SK-N-SH (cell line): Measurements from ENCODE around the gene DLG2. TPM values are rescaled to one million over a fixed set of nuclear protein-coding genes. Genes with fewer than 3 reads are reported as not detected.

Experiments
- CTCF ChIA-PET: fragments of 300-600, 350-600 bp; formaldehyde crosslinking; extraction: SDS; loops from one replicate; lab custom pipeline; 2021; lab: Yijun Ruan, JAX
- POLR2A ChIA-PET: fragments of 350-600 bp; sonication (Branson Sonifier 250); formaldehyde crosslinking; extraction: SDS; loops from one replicate; lab custom pipeline; 2020; ENCODE audit warnings: antibody characterized with exemption, inconsistent platforms; lab: Yijun Ruan, JAX
- DNase-seq: peaks from one replicate; pipeline ENCODE4 v3.0.0; 2012
- H2AFZ ChIP-seq: fragments of 200-600 bp; sonication (generic); 2 replicates; pipeline ENCODE4 v1.8.1; 2016; ENCODE audit warnings: antibody characterized with exemption, mild to moderate bottlenecking, low read depth
- H3F3A ChIP-seq: fragments of 200-600 bp; sonication (generic); replicated peaks from 2 replicates; pipeline ENCODE3; 2016; ENCODE audit warnings: antibody characterized with exemption, mild to moderate bottlenecking; ENCODE audit not compliant: insufficient read depth
- H3K27ac ChIP-seq, 2 experiments: fragments of 200-500 bp in 1 of 2; fragments of 200-600 bp in 1 of 2; sonication (Bioruptor generic) in 1 of 2; sonication (generic), shearing (Covaris generic) in 1 of 2; 2 replicates each; pipeline versions ENCODE4 v1.5.1 to v1.6.1; 2014 to 2016; ENCODE audit warnings: low read depth in 2 of 2, inconsistent platforms in 1 of 2, low read length in 1 of 2, mild to moderate bottlenecking in 1 of 2, mixed read lengths in 1 of 2
- H3K27me3 ChIP-seq: fragments of 200-600 bp; sonication (generic), shearing (Covaris generic); 2 replicates; pipeline ENCODE4 v1.6.1; 2016; ENCODE audit warnings: mixed run types; ENCODE audit not compliant: insufficient read depth
- H3K36me3 ChIP-seq, 2 experiments: fragments of 200-500 bp in 1 of 2; fragments of 200-600 bp in 1 of 2; sonication (Bioruptor generic) in 1 of 2; sonication (generic) in 1 of 2; replicated peaks in 1 of 2; 2 replicates each; pipeline versions ENCODE3 to v1.5.1; 2014 to 2016; ENCODE audit warnings: low read length in 1 of 2, mild to moderate bottlenecking in 1 of 2; ENCODE audit not compliant: insufficient read depth in 2 of 2, control insufficient read depth in 1 of 2
- H3K4me1 ChIP-seq, 2 experiments: fragments of 200-500 bp in 1 of 2; fragments of 200-600 bp in 1 of 2; sonication (Bioruptor generic) in 1 of 2; sonication (generic), shearing (Covaris generic) in 1 of 2; 2 replicates each; pipeline versions ENCODE4 v1.5.1 to v1.6.1; 2014 to 2016; ENCODE audit warnings: low read depth in 1 of 2, low read length in 1 of 2, mixed run types in 1 of 2; ENCODE audit not compliant: insufficient read depth in 2 of 2, control insufficient read depth in 1 of 2
- H3K4me2 ChIP-seq: fragments of 200-600 bp; sonication (generic), shearing (Covaris generic); 2 replicates; pipeline ENCODE4 v1.6.1; 2017; ENCODE audit warnings: mixed run types
- H3K4me3 ChIP-seq, 2 experiments: fragments of 200-500 bp in 1 of 2; fragments of 200-600 bp in 1 of 2; sonication (Bioruptor generic) in 1 of 2; sonication (generic), shearing (Covaris generic) in 1 of 2; 2 replicates each; pipeline versions ENCODE4 v1.5.1 to v1.8.1; 2014 to 2016; ENCODE audit warnings: low read depth in 2 of 2, inconsistent platforms in 1 of 2, low read length in 1 of 2, mild to moderate bottlenecking in 1 of 2, mixed read lengths in 1 of 2, moderate library complexity in 1 of 2
- H3K79me2 ChIP-seq: fragments of 200-600 bp; sonication (generic); 2 replicates; pipeline ENCODE4 v1.8.1; 2017; ENCODE audit warnings: mild to moderate bottlenecking; ENCODE audit not compliant: insufficient read depth
- H3K9ac ChIP-seq: fragments of 200-600 bp; sonication (generic); 2 replicates; pipeline ENCODE4 v1.6.1; 2017; ENCODE audit warnings: mixed run types
- H3K9me2 ChIP-seq: fragments of 200-600 bp; sonication (generic); 2 replicates; pipeline ENCODE4 v1.6.1; 2017; ENCODE audit warnings: mixed run types
- H3K9me3 ChIP-seq: fragments of 200-600 bp; sonication (generic); 2 replicates; pipeline ENCODE4 v1.6.1; 2017; ENCODE audit warnings: mixed run types, mild to moderate bottlenecking, moderate library complexity
- H4K20me1 ChIP-seq: fragments of 200-600 bp; sonication (generic); 2 replicates; pipeline ENCODE4 v1.6.1; 2017; ENCODE audit warnings: mild to moderate bottlenecking, mixed run types; ENCODE audit not compliant: insufficient read depth
- CHD2 ChIP-seq: fragments of 150-350 bp; IDR thresholded peaks from 2 replicates; pipeline ENCODE4 v1.6.1; 2018; ENCODE audit warnings: low read length; ENCODE audit not compliant: partially characterized antibody
- CTCF ChIP-seq: fragments of 200-600 bp; sonication (generic); IDR thresholded peaks from 2 replicates; pipeline ENCODE4 v1.6.1; 2017; ENCODE audit warnings: antibody characterized with exemption, mild to moderate bottlenecking, moderate library complexity
- ELF1 ChIP-seq: IDR thresholded peaks from 2 replicates; pipeline ENCODE4 v1.4.0; 2012
- EZH2phosphoT487 ChIP-seq: fragments of 200-600 bp; sonication (generic); IDR thresholded peaks from 2 replicates; pipeline ENCODE4 v1.6.1; 2017; ENCODE audit warnings: low read depth, mixed run types, mild to moderate bottlenecking, antibody characterized with exemption, moderate library complexity, borderline replicate concordance
- FOXJ3 ChIP-seq: sonication (generic); formaldehyde crosslinking; IDR thresholded peaks from 2 replicates; pipeline ENCODE4 v1.5.1; 2020; ENCODE audit warnings: mild to moderate bottlenecking, missing genetic modification reagents
- GABPA ChIP-seq: IDR thresholded peaks from 2 replicates; pipeline ENCODE4 v1.4.0; 2012; ENCODE audit warnings: low read depth, mild to moderate bottlenecking
- MEF2A ChIP-seq: IDR thresholded peaks from 2 replicates; pipeline ENCODE4 v1.4.0; 2012; ENCODE audit warnings: low read depth, borderline replicate concordance
- PBX3 ChIP-seq: IDR thresholded peaks from 2 replicates; pipeline ENCODE4; 2012
- POLR2AphosphoS5 ChIP-seq: IDR thresholded peaks from 2 replicates; pipeline ENCODE4 v1.6.1; 2012; ENCODE audit warnings: low read depth, low read length
- REST ChIP-seq: IDR thresholded peaks from 2 replicates; pipeline ENCODE4 v1.6.1; 2012; ENCODE audit warnings: mild to moderate bottlenecking, low read depth, low read length, moderate library complexity
- RXRA ChIP-seq: IDR thresholded peaks from 2 replicates; pipeline ENCODE4 v1.4.0; 2012; ENCODE audit warnings: low read depth, mild to moderate bottlenecking, borderline replicate concordance
- TAF1 ChIP-seq: IDR thresholded peaks from 2 replicates; pipeline ENCODE4 v1.6.1; 2012; ENCODE audit warnings: low read depth, mild to moderate bottlenecking, low read length, moderate library complexity, borderline replicate concordance
- YY1 ChIP-seq: IDR thresholded peaks from 2 replicates; pipeline ENCODE4 v1.4.0; 2012; ENCODE audit warnings: low read depth, mild to moderate bottlenecking
- WGBS: methylation state at CpG from one replicate; pipeline ENCODE4 v1.1.6; 2017; ENCODE audit warnings: low lambda C conversion rate; 5-methylcytosine and 5-hydroxymethylcytosine counted together
- polyA plus RNA-seq, 3 experiments: library from polyadenylated mRNA; depleted of rRNA; stranded (reverse); fragments of >200 nt; gene quantifications; 2 replicates each; pipeline ENCODE4 v1.2.3, GENCODE V29; 2012

The DLG2 gene
- polyA plus RNA-seq, 1 of the 3 experiments (the other 2 are of a cell fraction), result 0.21 TPM

- Histone ChIP-seq H3K4me3 (no peak overlapping the region), H3K36me3 (no peaks in the 10 kb centered on the region), H3K79me2 (no peaks in the 10 kb centered on the region), H3K27ac (no peak overlapping the region), H3F3A (no peaks in the 10 kb centered on the region), H3K4me2 (no peak overlapping the region), H3K9me3 (no peaks in the 10 kb centered on the region), H3K4me1 (no peaks in the 10 kb centered on the region), H3K27me3 (no peaks in the 10 kb centered on the region), H2AFZ (no peak overlapping the region), H4K20me1 (no peaks in the 10 kb centered on the region), H3K9me2 (no peaks in the 10 kb centered on the region), H3K9ac (no peak overlapping the region)
- TF ChIP-seq YY1, result no peak
- TF ChIP-seq PBX3, result no peak
- no peak for TF ChIP-seq TAF1
- TF ChIP-seq POLR2AphosphoS5, result no peak
- ChIA-PET POLR2A (no interaction called here), CTCF (no interaction called here)
- DNase-seq, result no peak
- 26% methylated on average over 3 of the region's 3 CpGs for WGBS
These were observed 574.5 kb downstream of the DLG2 start for GRCh38 chr11:85052636-85053035.

DNA sequence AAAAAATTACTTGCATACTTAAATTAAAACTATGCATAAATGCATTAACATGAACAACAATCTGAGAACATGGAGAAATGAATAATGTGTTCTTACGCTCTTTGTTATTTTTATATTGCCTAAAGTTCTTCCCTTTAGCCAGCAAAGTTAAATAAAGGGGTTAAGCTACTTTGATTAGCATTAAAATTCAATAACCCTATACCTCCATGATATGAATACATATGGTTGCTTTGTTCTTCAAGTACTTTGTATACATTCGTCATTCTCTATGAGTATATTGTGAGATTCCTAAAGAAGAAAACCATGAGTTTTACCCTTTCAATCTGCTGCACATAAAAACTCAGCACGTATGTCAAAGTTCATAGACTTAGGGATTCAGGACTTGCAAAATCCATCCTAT is 578.3 kb downstream of the DLG2 start:
- Histone ChIP-seq H3K4me2 (no peak overlapping the region), H3K9me3 (no peaks in the 10 kb centered on the region), H4K20me1 (no peaks in the 10 kb centered on the region), H3F3A (no peaks in the 10 kb centered on the region), H3K36me3 (no peaks in the 10 kb centered on the region), H3K79me2 (no peaks in the 10 kb centered on the region), H3K27me3 (no peaks in the 10 kb centered on the region), H3K4me1 (no peaks in the 10 kb centered on the region), H3K9ac (no peak overlapping the region), H3K27ac (no peak overlapping the region), H3K9me2 (no peaks in the 10 kb centered on the region), H2AFZ (no peak overlapping the region), H3K4me3 (no peak overlapping the region)
- no peak for DNase-seq
- POLR2A ChIA-PET, result no interaction called here
- 8% methylated on average over 3 of the region's 3 CpGs for WGBS
- CTCF ChIA-PET, result interaction anchor here (0.6 kb wide), 1 partner anchor 45 kb away, joined by 3 read pairs; no protein-coding TSS in a partner anchor
- no peak for TF ChIP-seq ELF1
- no peak for TF ChIP-seq YY1
- TF ChIP-seq MEF2A, result no peak
- no peak for TF ChIP-seq FOXJ3 (CRISPR knock-in tag)
- TF ChIP-seq RXRA, result no peak
- no peak for TF ChIP-seq CTCF

GRCh38 chr11:85045716-85046115 is 581.4 kb downstream of the DLG2 start:
- Histone ChIP-seq H3K9ac (no peak overlapping the region), H3K4me2 (no peak overlapping the region), H3K4me1 (no peaks in the 10 kb centered on the region), H3K9me2 (no peaks in the 10 kb centered on the region), H3F3A (no peaks in the 10 kb centered on the region), H4K20me1 (no peaks in the 10 kb centered on the region), H3K27me3 (no peaks in the 10 kb centered on the region), H3K79me2 (no peaks in the 10 kb centered on the region), H3K4me3 (no peak overlapping the region), H3K9me3 (no peaks in the 10 kb centered on the region), H3K36me3 (no peaks in the 10 kb centered on the region), H2AFZ (no peak overlapping the region), H3K27ac (no peak overlapping the region)
- DNase-seq, result no peak
- 3% methylated on average over 3 of the region's 3 CpGs for WGBS
- ChIA-PET CTCF (interaction anchor here (0.9 kb wide), 1 partner anchor 12 kb away, joined by 3 read pairs; no protein-coding TSS in a partner anchor), POLR2A (no interaction called here)
- no peak for TF ChIP-seq EZH2phosphoT487
- TF ChIP-seq REST, result no peak
- TF ChIP-seq GABPA, result no peak
- TF ChIP-seq PBX3, result no peak
- no peak for TF ChIP-seq CHD2
